DMS53 treated with DMSO at 0.1 percent for 48 hours (cell line): Measurements from ENCODE around the gene FGF9.
A peak's percentile ranks its signal among the peaks of the same experiment; 100 is the strongest.

Experiments used
- DNase-seq: peaks from one replicate; lab custom pipeline; 2025; ENCODE audit not compliant: unreplicated experiment; lab: John Stamatoyannopoulos, UW

Gene FGF9

DNA sequence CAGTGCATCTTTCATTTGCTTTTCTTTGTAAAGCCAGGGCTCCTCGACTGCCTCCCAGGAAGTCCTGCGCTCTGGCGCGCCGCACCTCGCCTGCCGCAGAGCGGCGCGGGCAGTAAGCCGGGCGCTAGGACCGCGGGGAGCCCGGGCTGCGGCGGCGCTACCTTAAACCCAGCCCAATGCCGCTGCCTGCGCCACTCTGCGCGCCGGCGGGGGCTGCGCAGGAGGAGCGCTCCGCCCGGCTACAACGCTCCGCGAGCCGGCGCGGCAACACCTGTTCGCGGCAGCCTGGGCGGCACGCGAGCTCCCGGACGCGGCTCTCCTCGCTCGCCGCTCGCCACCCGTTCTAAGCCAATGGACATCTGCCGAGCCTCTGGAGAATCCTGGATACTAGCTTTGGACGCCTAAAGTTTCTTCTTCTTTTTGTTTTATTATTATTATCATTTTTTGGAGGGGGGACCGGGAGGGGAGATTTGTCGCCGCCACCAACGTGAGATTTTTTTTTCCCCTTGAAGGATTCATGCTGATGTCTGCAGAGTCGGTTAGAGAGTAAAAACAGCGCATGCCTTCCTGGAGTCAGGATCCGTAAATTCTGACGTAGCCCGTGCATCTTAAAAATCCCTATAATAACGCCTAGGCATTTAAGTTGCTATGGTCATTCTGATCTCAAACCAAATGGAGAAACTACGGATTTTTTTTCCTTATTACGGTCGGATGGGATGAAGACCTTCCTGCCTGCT is at the start of gene FGF9:
Gene FGF9 (plus strand): TSS at position 191 of the 737 bp plus-strand sequence. CDS start 840 bp downstream, outside the sequence.
- peak; percentile 86 for DNase-seq

DNA sequence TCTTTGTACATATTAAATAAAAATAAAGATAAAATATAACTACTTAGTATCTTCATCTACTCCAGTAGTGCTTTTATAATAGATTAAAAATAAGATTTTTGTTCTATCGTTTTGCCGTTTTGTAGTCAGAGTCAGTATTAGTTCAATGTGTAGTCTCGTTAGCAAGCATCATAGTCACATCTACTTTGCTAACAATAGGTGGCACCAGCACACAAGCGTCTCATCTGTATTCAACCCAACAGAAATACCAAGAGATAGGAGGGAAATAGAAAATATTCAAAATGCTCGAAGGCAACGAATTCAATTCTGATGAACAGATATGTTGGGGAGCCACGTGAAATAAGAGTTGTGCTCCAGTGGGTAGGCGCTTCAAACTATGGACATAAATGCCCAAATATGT is 45.5 kb upstream of the FGF9 start:
- peak; percentile 82 for DNase-seq

DNA sequence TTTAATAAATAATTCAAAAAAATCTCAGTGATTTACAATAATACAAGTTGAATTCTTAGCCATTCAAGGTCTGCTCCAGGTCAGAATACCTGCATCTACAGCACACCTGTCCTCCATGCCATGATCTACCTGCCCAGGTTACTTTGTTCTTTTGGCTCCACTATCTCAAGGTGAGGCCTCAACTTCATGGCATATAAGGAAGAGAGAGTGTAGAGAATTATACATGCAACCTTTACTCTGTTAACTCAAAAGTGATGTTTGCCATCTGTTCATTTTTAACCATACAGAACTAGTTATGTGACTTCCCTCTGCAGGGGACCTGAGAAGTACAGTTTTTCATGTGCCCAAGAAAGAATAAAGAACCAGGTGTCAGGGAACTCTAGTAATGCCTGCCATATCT is 38.7 kb upstream of the FGF9 start:
- no peak for DNase-seq

DNA sequence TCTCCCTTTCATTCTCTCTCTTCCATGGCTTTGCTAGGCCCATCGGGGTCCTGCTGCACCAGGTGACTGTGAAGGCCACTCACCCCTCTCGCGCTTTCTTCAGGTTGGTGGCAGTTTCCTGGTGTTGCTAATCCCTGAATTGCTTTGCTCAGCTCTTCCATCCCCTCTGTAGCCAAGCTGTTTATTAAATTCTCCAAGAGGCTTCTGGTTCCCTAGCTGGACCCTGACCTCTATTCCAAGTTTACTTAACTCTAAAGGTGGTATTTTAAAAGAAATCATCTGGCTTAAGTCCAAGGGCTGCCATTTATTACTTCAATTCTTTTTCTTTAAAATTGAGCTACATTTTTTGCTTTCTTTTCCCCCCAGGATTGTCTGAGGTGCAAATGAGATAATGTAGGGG is 34.2 kb upstream of the FGF9 start:
- no peak for DNase-seq

DNA sequence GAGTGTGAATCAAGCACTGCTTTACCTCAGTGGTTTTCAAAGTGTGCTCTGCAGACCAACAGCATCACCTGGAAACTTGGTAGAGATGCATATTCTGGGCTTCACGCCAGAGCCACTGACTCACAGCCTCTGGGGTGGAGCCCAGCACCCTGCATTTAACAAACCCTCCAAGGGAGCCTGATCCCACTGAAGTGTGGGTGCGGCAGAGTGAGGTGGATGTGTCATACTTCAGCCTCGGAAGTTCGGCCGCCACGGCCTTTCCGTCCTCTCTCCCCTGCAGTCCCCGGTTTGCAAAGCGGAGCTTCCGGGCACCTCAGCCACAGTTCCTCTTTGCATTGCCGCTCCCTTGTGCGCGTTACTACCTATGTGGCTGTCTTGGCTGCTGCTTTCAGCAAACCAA is 33.6 kb upstream of the FGF9 start:
- peak; percentile 97 for DNase-seq

DNA sequence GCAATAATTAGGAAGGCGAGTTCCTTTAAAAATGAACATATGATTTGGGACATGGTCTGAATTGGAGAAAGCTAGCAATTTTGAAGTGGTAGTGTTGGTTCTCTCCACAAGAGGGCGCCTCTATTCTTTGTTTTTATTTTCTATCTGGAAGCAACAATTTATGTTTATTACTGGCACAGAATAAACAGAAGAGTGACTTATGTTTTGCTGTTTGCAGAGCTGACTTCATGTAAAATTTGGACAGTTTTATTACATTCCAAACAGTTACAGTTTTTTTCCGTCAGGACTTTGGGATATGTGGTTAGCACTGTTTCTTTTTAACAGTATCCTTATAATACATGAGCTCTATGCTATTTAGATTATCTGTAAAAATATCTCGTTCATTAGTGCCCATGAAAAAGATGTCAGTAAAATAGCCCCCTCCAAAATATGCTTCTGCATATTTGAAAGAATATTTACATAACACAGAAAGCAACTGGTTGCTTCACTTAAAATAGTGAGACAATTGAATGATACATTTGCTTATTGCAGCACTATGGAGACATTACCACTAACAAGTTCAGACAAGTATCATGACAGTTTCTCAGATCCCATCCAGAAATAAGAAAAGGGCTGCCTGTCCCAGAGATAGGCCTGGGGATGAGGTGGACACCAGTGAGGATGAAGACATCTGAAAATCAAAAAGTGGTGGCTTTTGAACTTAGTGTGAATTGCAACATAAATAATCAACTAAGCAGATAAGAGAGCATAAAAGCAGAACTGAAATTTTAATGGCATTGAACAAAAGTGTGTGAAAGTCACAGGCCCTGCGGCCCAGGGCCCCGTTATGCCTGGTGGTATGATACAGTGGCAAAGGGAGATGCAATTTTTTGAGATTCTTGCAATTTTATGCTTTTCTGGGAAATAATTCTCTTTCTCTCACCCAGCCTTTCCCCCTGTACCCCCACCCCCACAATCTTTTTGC is 32.3 kb upstream of the FGF9 start:
- peak; percentile 58 for DNase-seq

DNA sequence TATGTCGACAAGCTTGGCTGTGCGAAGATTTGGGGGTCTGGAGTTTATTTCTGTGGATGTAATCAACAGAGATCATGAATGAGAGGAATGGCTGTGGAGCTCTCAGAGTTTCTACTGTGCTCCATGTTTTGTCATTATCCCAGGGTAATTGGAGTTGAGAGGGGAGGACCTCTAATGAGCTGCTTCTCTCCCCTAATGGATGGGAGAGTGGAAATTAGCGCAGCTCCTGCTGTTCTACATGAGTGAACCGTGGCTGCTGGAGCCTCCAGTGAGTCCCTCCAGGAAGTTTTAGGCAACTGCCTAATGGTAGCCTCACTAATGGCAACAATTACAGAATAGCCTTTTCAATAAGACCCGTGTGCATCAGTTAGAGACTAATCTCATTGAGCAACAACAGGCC is 31.3 kb upstream of the FGF9 start:
- no peak for DNase-seq

DNA sequence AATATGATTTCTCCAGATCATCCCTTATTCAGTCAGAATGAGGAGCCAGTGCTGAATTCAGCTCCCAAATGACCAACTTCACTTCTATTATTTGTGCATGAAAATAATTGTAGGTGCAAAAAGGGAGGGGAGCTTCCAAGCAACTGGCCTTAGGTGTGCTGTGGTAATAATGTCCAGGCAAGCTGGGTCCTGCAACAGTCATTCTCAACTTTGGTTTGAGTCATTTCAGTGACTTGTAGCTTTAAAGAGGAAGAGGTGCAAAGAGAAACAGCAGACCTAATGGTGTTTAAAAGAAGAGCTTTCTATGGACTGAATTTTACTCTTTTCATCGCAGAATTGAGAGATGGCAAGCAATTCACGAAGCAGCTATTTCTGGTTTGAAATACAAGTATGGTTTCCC is 29.2 kb upstream of the FGF9 start:
- DNase-seq: no peak

DNA sequence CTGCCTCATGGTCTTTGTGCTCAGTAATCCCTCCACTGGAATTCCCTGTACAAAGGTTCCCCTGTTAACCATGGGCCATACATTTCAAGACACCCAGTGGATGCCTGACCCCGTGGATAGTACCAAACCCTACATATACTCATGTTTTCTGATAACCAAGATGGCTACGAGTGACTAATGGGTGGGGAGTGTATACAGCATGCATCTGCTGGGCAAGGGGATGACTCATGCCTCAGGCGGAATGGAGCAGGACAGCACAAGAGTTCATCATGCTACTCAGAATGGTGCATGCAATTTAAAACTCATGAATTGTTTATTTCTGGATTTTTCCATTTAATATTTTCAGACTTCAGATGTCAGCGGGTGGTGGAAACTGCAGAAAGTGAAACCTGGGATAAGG is 13.3 kb upstream of the FGF9 start:
- peak; percentile 82 for DNase-seq

DNA sequence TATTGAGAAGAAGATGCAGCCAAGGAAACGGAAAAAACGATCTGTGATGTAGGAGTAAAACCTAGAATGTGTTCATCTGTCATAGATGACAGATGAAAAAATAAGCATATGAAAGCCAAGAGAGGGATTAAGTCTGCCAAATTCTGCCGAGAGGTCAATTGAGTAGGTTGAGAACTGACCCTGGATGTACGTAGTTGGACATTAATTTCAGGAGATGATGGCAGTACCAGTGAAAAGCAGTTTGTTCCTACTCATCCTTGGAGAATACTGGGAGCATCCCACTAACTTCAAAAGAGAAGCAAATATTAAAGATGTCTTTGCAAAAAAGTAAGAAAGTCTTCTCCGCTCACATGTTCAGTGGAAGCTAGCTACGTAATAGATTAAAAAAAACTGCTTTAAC is 11.8 kb upstream of the FGF9 start:
- no peak for DNase-seq

DNA sequence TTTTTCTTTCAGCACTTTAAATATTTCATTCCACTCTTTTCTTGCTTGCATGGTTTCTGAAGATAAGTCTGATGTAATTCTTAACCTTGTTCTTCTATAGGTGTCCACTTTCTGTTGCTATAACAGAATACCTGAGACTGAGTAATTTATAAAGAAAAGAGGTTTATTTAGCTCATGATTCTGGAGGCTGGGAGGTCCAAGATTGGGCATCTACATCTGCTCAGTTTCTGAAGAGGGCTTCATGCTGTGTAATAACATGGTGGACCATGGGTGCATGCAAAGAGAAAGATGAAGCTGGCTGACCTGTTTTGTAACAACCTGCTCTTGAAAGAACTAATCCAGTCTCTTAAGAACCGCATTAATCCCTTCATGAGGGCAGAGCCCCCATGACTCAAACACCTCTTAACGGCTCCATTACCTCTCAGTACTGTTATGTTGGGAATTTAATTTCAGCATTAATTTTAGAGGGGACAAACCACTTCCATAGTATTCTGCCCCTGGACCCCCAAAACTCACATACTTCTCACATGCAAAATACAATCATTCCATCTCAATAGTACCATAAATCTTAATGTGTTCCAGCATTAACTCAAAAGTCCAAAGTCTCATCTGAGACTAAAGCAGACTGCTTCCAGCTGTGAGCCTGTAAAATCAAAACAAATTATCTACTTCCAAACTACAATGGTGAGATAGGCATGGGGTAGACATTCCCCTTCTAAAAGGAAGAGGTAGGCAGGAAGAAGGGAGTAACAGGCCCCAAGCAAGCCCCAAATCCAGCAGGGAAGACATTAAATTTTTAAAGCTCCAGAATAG is 9.6 kb upstream of the FGF9 start:
- no peak for DNase-seq

DNA sequence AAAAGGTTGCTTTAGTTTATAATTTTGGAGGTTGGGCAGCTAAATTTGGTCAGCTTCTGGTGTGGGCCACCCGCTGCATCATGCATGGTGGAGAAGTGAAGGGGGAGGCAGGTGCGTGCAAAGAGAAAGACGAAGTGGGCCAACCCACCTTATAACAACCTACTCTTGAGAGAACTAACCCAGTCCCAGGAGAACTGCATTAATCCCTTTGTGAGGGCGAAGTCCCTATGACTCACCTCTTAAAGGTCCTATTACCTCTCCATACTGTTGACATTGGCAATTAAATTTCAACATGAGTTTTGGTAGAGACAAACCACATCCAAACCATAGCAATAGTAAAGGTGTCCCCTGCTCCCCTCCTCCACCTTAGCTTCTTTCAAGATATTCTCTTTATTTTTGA is 7.7 kb upstream of the FGF9 start:
- peak; percentile 96 for DNase-seq

DNA sequence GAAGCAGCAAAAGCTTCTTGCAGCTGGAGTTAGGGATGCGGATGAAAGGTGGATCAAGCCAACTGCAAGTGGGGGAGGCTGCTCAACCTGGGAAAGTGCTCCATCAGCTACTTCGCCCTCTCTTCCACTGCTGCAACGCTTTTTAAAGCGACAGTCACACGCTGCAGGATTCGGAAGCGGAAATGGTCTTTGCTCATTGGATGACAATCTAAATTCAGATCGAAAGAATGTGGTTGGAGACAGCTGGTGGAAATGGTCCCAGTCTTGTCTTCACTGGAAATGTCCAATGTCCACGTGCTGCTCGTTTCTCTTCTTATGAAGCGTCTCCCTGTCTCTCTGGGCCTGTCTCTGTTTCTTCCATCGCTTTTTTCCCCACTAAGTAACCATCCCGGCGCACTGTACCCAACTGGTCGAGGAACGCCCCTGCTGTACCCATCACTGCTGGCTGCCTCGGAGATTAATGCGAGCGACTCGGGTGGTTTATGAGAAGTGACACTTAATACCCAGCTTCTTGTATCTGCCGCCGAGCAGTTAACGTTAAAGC is 2.1 kb upstream of the FGF9 start:
- DNase-seq: no peak

DNA sequence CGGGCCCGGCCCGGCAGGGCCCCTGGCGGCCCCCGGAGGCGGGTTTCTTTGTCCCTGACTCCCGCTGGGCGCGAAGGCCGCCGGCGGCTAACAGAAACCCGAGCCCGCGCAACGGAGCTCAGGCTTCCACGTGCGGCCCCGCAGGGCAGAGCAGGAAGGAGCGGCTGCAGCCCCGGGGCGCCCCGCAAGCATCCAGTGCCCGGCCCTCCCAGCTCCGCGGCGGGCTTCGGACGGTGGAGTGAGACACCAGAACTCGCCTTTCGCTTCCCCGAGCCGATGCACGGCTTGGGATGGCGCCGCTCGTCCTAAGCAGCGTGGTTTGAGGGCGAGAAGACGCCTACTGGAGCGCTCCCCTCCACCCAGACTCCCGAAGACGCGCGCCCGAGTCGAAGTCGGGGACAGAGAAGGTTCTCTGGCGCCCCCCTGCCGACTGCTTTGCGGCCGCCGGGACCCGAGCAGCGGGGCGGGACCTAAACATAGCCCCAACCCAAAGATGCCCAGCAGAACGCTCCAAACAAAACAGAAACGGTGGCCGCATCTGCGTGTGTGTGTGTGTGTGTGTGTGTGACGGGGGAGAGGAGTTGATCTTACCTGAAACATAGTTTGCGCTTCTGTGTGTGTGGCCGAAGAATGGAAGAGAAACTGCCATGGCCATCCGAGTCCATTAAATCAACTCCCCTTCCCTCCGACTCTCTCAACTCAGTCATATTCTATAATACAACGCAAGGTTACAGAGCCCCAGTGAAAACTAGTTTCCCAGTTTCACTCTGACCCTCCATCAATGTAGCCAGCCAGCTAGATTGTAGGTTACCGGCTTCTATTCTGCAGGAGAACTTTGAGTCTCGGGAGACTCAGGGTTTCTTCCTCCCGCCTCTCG is 629 bp upstream of the FGF9 start:
- DNase-seq: peak; percentile 85

DNA sequence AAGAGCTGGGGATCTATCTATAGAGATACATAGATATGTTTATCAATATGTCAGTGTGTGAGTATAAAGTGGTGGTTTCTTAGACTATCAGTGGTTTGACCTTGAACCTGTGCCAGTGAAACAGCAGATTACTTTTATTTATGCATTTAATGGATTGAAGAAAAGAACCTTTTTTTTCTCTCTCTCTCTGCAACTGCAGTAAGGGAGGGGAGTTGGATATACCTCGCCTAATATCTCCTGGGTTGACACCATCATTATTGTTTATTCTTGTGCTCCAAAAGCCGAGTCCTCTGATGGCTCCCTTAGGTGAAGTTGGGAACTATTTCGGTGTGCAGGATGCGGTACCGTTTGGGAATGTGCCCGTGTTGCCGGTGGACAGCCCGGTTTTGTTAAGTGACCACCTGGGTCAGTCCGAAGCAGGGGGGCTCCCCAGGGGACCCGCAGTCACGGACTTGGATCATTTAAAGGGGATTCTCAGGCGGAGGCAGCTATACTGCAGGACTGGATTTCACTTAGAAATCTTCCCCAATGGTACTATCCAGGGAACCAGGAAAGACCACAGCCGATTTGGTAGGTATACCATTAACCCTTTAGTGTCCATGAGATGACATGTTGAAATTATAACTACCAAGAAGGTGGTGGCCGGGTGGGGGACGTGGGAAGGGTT is 880 bp downstream of the FGF9 start:
- peak; percentile 65 for DNase-seq

DNA sequence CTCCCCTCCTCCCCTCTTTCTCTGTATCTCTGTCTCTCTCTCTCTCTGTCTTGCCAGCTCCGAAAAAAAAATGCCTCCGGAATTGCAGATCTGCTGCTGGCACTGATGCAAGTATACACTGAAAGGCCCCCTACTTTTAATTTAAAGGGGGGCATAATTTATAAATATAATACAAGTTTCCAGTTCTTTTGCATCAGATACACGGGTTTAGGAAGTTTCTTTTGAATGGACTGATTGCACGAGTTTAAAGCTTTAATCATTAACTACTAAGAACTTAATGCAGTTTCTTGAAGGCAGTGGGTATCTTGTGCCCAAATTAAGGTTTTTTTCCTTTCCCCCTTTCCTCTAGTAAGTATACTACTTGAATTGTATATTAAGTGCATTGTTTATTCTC is 1.4 kb downstream of the FGF9 start:
- no peak for DNase-seq

DNA sequence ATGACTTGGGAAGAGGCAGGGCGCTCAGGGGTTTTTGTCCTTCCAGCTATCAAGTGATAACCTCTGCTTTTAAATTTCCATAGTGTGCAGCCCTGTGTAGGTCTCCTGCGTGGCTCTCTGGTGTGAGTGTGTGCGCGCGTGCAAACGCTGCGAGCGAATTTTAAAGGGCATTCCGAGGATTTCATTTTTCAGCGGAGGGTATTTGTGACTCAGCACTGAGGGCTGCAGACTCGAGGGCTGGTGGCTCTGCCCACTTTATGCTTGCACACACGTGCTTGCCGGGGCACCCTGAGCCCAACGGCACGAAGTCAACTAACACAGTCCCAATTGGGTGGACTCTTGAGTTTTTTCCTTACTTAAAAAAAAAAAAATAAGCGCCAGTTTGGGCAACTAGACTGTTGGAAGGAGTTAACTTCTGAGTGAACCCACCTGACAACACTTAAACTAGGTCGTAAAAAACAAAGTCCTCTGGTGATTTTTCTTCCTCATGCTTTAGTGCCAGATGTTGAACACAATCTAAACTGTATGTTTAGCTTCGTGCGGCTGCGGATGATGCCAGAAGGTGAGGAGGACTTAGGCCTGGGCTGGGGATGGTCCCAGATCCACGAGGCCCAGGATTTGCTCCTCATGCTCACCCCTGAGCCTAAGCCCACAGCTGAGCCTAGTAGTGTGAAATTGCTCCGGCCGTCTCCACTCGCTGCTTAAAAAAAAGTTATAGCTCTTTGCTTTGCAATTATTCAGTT is 2.1 kb downstream of the FGF9 start:
- peak; percentile 39 for DNase-seq

DNA sequence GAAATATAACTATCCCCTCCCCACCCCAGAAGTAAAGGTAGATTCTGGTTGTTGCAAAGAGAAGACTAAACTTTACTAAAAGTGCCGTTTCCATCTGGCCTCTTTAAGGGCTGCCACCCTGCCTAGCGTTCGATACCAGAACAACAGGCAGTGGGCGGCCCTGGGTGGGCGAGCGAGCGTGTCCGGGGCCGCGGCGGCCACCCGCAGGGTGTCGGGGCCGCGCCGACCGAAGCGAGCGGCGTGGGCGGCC is 2.6 kb downstream of the FGF9 start:
- no peak for DNase-seq

DNA sequence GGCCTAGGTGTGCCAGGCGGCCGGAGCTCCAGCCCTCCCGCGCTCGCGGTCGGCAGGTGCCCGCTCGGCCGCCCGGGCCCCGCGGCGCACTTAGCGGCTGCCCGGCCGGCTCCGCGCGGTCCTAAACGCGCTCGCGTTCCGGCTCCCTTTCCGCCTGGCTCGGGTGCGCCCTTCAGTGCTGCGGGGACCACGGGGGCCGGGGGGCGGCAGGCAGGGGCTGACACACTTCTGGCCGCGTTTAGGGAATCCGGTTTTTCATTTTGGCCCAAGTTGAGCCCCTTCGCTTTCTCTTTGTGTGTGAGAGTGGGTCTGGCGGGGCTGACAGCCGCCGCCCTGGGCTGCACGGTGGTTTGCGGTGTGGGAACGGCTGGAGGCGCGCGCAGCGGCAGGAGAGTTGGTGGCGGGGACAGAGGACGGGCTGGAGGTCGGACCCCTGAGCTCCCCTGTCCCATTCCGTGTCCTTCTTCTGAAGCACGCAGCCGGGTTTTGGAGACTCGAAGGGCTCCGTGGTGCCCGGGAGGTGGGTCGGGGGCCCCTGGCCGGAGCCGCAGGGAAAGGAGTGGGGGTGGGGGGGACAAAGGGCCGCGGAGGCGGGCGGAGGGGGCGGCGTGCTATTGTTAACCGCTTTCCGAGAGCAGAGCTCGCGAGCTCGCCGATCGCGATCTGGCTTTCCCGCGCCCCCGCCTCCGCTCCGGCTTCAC is 3.1 kb downstream of the FGF9 start:
- peak; percentile 60 for DNase-seq
